Activated naive CD4-positive, alpha-beta T cell treated with anti-CD3 and anti-CD28 coated beads, Interleukin-2, amount 50 U/mL, for 16 hours (primary cell): ENCODE results near the gene CDH22.

ENCODE experiments used
- DNase-seq: peaks from one replicate; pipeline ENCODE4 v3.0.0-alpha.2; 2020

CDH22 gene

GRCh38 chr20:46188866-46189541 lies 119.3 kb downstream of the CDH22 start:
- no peak for DNase-seq

DNA sequence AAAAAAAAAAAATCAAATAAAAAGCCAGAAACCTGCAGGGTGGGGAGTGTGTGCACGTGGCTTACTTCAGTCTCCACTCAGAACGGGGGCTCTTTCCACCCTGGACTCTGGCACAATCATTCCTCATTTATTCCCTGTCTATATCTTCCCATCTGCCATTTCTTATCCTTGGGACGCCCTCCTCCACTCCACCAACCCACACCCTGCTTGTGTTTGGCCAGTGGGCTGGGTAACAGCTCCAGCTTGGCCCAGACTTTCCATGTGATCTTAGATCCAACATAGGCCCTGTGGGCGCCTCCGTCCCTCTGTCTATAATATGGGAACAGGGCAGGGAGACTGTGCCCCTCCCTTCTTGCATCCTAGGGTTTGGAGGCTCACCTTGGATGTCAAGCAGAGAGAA lies 122.1 kb downstream of the CDH22 start:
- no peak for DNase-seq

- DNase-seq = no peak
Measured at GRCh38 chr20:46185353-46185752, 122.9 kb downstream of the CDH22 start.

- no peak for DNase-seq
Measured at GRCh38 chr20:46183768-46184167, 124.5 kb downstream of the CDH22 start.

GRCh38 chr20:46182276-46183200 lies 125.8 kb downstream of the CDH22 start:
- no peak for DNase-seq

DNA sequence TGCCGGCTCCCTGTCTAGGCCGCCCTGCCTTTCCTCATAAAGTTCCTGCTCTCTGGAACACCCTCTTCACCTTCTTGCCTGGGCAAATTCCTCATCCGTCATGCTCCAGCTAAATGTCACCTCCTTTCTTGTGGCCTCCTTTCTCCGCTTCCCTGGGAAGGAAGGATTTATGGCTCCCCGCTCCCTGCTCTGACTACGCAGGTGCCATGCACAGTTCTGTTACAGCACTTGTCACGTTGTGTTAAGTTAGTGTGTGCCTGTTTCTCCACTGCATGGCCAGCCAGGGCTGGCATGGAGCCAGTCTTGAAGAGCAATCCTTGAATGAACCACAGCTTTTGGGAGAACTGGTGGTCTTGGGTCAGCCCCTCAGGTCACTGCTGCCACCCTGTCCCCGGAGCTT lies 128.4 kb downstream of the CDH22 start:
- no peak for DNase-seq

GRCh38 chr20:46178891-46179290 lies 129.4 kb downstream of the CDH22 start:
- DNase-seq = no peak

GRCh38 chr20:46177768-46178167 lies 130.5 kb downstream of the CDH22 start:
- no peak for DNase-seq

GRCh38 chr20:46176739-46177378 lies 131.4 kb downstream of the CDH22 start:
- DNase-seq = no peak

DNA sequence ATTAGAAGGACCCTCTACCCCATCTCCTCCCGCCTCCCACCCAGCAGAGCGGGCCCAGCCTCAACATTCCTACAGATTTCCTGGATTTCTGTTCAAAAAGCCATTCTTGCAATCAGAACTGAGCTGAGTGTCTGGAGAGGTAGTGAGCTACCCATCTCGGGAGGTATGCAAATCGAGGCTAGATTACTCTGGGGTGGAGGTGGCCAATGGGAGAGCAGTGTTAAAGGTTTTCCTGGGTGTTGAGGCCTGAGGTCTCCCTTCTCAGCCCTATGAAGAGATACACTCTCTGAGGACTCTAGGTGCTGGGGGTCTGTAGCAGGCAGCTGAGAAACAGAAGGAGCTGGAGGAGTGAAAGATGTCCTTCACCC lies 133.2 kb downstream of the CDH22 start:
- no peak for DNase-seq

DNA sequence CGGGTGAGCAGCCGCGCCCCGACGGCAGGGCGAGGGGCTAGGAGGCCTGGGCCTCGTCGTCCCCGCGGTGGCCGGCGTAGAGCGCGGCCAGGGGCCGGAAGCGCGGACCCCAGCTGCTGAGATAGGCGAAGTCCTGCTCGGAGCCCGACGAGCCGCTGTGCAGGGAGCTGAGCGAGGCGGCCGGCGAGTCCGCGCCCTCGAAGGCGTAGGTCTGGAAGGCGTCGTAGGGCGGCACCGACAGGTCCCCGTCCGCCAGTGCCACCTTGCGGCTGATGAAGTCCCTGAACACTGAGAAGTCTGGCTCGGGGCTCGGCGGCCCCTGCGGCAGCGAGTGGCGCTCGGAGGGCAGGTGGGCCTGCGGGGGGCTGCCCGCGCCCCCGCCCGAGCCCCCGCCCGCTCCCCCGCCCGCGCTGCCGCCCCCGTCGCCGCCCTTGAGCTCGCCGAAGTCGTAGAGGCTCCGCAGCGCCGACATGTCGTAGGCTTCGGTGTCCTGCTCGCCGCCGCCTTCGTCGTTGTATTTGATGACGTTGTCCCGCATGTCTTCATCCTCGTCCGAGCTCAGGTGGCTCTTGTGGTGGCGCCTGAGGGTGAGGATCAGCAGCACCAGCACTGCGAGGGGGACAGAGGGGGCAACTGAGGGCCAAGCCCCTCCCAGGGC lies 133.7 kb downstream of the CDH22 start:
- peak; percentile 80 for DNase-seq

- no peak for DNase-seq
Measured at GRCh38 chr20:46173652-46174468, 134.4 kb downstream of the CDH22 start.

DNA sequence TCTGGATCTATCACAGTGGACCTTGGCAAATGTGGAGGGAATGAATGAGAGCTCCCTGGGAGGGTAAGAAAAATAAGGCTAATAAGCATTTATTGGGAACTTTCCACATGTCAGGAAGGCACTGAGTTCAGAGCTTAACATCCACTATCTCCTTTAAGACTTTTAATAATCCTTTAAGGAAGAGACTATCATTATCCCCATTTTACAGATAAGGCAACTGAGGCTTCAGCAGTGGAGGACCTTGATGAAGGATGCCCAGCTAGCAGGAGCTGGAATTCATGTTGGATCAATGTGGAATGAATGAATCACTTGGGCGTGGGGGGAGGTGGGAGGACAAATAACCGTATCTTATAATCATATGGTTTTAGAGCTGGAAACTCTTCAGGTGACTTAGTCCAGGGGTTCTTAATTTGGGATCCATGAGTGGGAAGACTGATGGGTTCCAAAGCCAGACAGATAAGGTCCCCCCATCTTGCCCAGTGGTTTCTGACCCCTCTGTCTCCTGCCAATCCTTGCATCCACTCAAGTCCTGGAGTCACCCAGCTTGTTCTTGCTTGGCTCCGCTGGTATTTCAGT lies 135.2 kb downstream of the CDH22 start:
- no peak for DNase-seq

DNA sequence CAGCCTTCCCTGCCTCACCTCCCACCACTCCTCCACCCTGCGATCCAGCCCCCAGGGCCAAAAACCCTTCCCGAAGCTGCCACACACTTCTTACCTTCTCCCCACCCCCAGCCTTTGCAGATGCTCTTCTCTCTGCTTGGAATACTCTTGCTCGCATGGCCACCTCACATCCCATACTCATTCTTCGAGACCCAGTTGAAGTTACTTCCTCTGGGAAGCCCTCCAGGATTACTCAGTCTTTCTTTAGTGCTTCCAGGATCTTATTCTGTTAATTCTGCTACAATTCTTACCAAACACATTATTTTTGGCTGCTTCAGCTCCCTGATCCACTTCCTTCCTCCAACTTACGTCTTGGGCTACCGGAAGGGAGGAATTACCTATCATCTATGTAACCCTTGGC lies 135.8 kb downstream of the CDH22 start:
- DNase-seq = no peak

GRCh38 chr20:46171909-46172308 lies 136.4 kb downstream of the CDH22 start:
- DNase-seq = no peak

- no peak for DNase-seq
Measured at GRCh38 chr20:46171476-46171875, 136.8 kb downstream of the CDH22 start.

GRCh38 chr20:46169245-46170171 lies 138.8 kb downstream of the CDH22 start:
- no peak for DNase-seq

DNA sequence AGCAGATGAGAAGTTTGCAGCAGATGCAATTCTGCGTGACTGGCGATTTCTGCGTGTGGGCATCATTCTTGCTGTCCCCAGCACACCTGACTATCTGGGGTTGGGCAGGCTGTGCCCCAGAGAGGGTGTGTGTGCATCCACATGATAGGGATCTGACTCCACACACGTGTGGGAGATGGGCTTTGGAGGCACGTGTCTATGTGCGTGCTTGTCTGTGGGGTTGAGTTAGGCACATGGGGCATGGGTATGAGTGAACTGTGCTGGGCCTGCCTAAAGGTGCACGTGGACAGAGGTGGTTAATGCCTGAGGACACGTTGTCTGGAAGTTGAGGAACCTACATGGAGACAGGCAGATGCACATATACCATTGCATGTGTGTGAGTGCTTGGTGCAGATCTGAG lies 139.9 kb downstream of the CDH22 start:
- no peak for DNase-seq

GRCh38 chr20:46167080-46167479 lies 141.2 kb downstream of the CDH22 start:
- DNase-seq = no peak

DNA sequence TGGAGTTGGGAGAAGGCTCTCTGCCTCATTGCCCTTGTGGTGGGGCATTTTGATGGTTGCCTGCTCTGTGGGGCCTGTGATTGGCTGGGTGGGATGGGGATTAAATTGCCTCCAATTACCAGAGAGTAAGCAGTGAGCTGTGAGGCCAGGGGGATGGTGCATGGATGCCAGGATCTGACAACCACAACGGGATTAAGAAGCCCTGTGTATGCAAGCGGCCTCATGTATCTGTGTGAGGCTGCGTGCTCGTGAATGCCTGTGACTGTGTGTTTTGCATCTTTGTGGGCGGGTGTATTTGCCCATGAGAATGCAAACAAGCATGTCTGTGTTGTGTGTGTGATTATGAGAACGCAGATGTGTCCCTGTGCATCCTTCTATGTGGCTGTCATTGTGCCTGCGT lies 144.0 kb downstream of the CDH22 start:
- no peak for DNase-seq

DNA sequence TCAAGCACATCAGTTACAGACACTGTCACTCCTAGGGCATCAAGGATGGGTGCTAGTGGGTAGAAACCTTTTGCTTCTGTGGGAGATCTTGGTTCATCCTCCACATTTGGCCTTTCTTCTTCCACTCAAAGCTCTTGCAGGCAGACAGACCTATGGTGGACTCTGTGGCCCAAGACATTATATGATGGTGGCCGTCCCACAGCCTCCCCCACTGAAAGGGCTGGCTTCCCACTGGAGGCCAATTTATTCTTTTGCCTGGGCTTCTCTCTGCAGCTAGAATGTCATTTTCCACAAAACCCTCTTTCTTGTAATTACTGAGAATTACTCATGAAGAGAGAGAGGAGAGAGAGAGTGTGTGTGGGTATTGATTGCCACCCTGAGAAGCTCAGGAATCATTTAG lies 146.4 kb downstream of the CDH22 start:
- DNase-seq = no peak
